ENCODE results near the gene BCL6. TPM values are rescaled to one million over a fixed set of nuclear protein-coding genes. Genes with fewer than 3 reads are reported as not detected.

BCL6 gene
- total RNA-seq, 2 donors from 2014 or later = 67.8 to 158 TPM

DNA sequence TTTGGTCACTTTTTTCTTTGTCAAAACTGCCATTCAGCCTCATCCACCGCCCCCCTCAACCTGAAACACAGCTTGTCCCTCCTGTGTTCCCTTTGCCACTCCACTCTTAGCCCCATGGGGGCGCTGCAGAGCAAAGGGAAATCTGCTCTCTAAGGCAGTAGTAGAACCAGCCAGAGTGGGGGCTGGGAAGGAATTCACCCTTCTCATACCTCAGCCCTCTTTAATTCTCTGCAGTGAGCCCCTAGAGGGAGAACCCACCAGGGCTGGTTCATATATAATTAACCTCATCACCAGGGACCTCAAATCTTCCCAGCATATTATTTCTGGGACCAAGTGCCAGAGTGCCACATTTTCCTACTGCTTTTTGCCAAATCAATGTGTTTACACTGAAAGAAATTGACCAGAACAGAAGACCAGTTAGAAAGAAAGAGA, 2.8 kb upstream of the BCL6 start:
- Mint-ChIP-seq H3K27me3 (no peaks in the 10 kb centered on the region), H3K4me3 (peak overlapping the region; percentile 99), H3K9me3 (no peaks in the 10 kb centered on the region), H3K36me3 (peaks cover 8% of the 10 kb centered on the region), H3K4me1 (ENCODE audit: low read depth in 2 of 2) (peaks cover 43 to 63% of the 10 kb centered on the region in 2 donors), H3K27ac (peak overlapping the region; percentile 99 to 100)
- ATAC-seq (peak; percentile 59 to 60), DNase-seq (ENCODE audit: low spot score) (peak; percentile 89)

DNA sequence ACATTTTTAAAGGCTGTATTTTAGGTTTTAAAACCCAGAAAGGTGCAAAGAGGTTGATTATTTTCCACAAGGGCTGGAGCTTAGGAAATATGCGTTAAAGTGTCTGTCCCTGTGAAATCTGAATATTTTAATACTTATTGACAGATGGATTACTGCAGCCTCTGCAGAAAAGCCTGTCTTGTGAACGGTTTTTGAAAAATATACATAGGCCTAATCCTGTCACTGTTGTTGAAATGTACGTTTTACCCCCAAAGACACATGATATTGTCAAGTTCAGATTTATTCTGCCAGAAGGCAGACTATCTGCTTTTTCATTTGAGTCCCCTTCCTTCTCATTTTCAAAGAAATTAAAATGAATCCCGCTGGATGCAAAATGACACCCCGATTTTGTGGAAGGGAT, 2.2 kb upstream of the BCL6 start:
- Mint-ChIP-seq H3K27ac (peak overlapping the region; percentile 99 to 100), H3K36me3 (peaks cover 8% of the 10 kb centered on the region), H3K27me3 (no peaks in the 10 kb centered on the region), H3K4me1 (ENCODE audit: low read depth in 2 of 2) (peaks cover 43 to 68% of the 10 kb centered on the region in 2 donors), H3K4me3 (peak overlapping the region; percentile 99), H3K9me3 (no peaks in the 10 kb centered on the region)
- DNase-seq (ENCODE audit: low spot score) (no peak), ATAC-seq (no peak)

- ATAC-seq (no peak), DNase-seq (ENCODE audit: low spot score) (no peak)
- Mint-ChIP-seq H3K36me3 (peaks cover 8% of the 10 kb centered on the region), H3K4me1 (ENCODE audit: low read depth in 2 of 2) (peaks cover 50 to 73% of the 10 kb centered on the region in 2 donors), H3K9me3 (no peaks in the 10 kb centered on the region), H3K27ac (peak overlapping the region; percentile 99 to 100), H3K27me3 (no peaks in the 10 kb centered on the region), H3K4me3 (peak overlapping the region; percentile 99)
Measured at GRCh38 chr3:187746442-187747281, 1.4 kb upstream of the BCL6 start.

DNA sequence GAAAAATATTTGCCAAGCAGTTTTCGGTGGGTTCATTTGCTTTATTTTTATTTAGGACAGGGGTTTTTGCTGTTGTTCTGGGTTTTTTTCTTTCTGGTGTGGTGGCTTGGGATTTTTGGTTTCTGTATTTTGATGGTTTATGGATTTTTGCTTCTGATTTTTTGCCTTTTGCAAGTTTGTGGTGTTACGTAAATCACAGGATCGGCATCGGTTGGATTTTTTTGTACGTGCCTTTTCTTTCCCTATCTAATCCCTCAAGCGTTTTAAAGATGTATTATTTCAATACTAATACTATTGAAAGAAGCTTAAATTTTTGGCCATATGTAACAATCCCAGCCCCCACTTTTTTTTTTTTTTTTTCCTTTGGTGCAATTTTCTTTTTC, 782 bp upstream of the BCL6 start:
- no peaks in the 10 kb centered on the region for H3K27me3 Mint-ChIP-seq
- peaks cover 8% of the 10 kb centered on the region for H3K36me3 Mint-ChIP-seq
- no peak for DNase-seq (ENCODE audit: low spot score)
- H3K4me1 Mint-ChIP-seq (ENCODE audit: low read depth in 2 of 2) = peaks cover 54 to 76% of the 10 kb centered on the region in 2 donors
- H3K27ac Mint-ChIP-seq = peak overlapping the region; percentile 99 to 100
- no peak for ATAC-seq
- H3K9me3 Mint-ChIP-seq = no peaks in the 10 kb centered on the region
- peak overlapping the region; percentile 99 for H3K4me3 Mint-ChIP-seq

- ATAC-seq (peak in 1 of 2 donors; percentile 21), DNase-seq (ENCODE audit: low spot score) (peak; percentile 72)
- Mint-ChIP-seq H3K4me3 (peak overlapping the region; percentile 99), H3K36me3 (peaks cover 8% of the 10 kb centered on the region), H3K27ac (peak overlapping the region; percentile 99 to 100), H3K4me1 (ENCODE audit: low read depth in 2 of 2) (peaks cover 53 to 80% of the 10 kb centered on the region in 2 donors), H3K27me3 (no peaks in the 10 kb centered on the region), H3K9me3 (no peaks in the 10 kb centered on the region)
Measured at GRCh38 chr3:187744169-187745151, 808 bp downstream of the BCL6 start.

GRCh38 chr3:187743195-187744141, 1.8 kb downstream of the BCL6 start:
- H3K27ac Mint-ChIP-seq = peak overlapping the region; percentile 99 to 100
- peaks cover 60 to 80% of the 10 kb centered on the region in 2 donors for H3K4me1 Mint-ChIP-seq (ENCODE audit: low read depth in 2 of 2)
- H3K36me3 Mint-ChIP-seq = peaks cover 8% of the 10 kb centered on the region
- peak overlapping the region; percentile 99 for H3K4me3 Mint-ChIP-seq
- no peaks in the 10 kb centered on the region for H3K27me3 Mint-ChIP-seq
- peak; percentile 7 to 20 for ATAC-seq
- peak; percentile 91 for DNase-seq (ENCODE audit: low spot score)
- no peaks in the 10 kb centered on the region for H3K9me3 Mint-ChIP-seq

DNA sequence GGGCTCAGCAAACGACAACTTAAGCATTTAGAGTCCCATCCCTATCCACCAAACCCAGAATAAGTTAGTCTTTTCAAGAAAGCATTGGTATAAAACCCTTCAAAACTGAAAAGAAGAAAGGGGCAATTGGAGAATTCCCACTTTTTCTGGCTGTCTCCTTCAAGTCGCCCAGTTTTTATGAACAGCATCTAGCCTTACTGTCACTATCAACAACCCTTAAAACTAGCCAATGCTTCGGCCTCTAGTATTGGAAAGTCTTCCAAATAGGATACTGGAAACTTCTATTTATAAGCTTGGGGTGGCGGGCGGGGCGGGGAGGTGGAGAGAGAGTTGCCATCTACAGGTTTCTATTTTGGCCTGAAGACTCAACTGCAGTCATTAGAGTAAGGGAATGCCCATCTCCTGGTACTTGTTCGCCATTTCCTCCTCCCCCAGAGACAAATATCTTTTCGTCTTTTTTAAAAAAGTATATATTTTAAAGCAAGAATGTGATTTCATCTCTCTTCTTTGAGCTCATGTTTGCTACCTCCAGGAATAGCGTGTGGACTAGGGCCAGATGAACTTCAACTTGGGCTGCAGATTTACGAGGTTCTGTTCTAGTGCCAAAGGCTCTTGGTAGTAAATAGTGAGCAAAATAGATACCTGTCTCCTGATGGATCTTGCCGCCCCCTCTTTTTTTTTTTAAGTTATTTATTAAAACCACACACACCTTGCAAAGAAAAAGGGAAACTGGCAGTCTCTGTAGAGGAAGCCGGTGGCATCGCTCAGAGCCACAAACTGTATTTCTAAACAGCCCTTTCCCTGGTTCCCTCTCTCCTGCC, 2.7 kb downstream of the BCL6 start:
- H3K36me3 Mint-ChIP-seq = peaks cover 8% of the 10 kb centered on the region
- ATAC-seq (no peak), DNase-seq (ENCODE audit: low spot score) (no peak)
- H3K4me1 Mint-ChIP-seq (ENCODE audit: low read depth in 2 of 2) = peaks cover 54 to 72% of the 10 kb centered on the region in 2 donors
- H3K27me3 Mint-ChIP-seq = no peaks in the 10 kb centered on the region
- H3K27ac Mint-ChIP-seq = peak overlapping the region; percentile 99 to 100
- no peaks in the 10 kb centered on the region for H3K9me3 Mint-ChIP-seq
- H3K4me3 Mint-ChIP-seq = peak overlapping the region; percentile 99

- H3K36me3 Mint-ChIP-seq = peaks cover 8% of the 10 kb centered on the region
- peak; percentile 39 to 59 for ATAC-seq
- no peaks in the 10 kb centered on the region for H3K9me3 Mint-ChIP-seq
- peak; percentile 87 for DNase-seq (ENCODE audit: low spot score)
- peak overlapping the region; percentile 99 to 100 for H3K27ac Mint-ChIP-seq
- H3K4me3 Mint-ChIP-seq = peak overlapping the region; percentile 99
- no peaks in the 10 kb centered on the region for H3K27me3 Mint-ChIP-seq
- H3K4me1 Mint-ChIP-seq (ENCODE audit: low read depth in 2 of 2) = peaks cover 53 to 72% of the 10 kb centered on the region in 2 donors
Measured at GRCh38 chr3:187741403-187742350, 3.6 kb downstream of the BCL6 start.

GRCh38 chr3:187740421-187741399, 4.6 kb downstream of the BCL6 start:
- Mint-ChIP-seq H3K4me1 (ENCODE audit: low read depth in 2 of 2) (peaks cover 60 to 73% of the 10 kb centered on the region in 2 donors), H3K27ac (peak overlapping the region; percentile 99 to 100), H3K36me3 (peaks cover 13% of the 10 kb centered on the region), H3K4me3 (peak overlapping the region; percentile 99), H3K9me3 (no peaks in the 10 kb centered on the region), H3K27me3 (no peaks in the 10 kb centered on the region)
- DNase-seq (ENCODE audit: low spot score) (peak; percentile 85), ATAC-seq (peak in 1 of 2 donors; percentile 10)

- DNase-seq (ENCODE audit: low spot score) (peak; percentile 88), ATAC-seq (peak; percentile 12 to 41)
- Mint-ChIP-seq H3K27ac (peak overlapping the region; percentile 99 to 100), H3K27me3 (no peaks in the 10 kb centered on the region), H3K4me1 (ENCODE audit: low read depth in 2 of 2) (peaks cover 59 to 69% of the 10 kb centered on the region in 2 donors), H3K4me3 (peak overlapping the region; percentile 99), H3K9me3 (no peaks in the 10 kb centered on the region), H3K36me3 (peaks cover 16% of the 10 kb centered on the region)
Measured at GRCh38 chr3:187739561-187740332, 5.5 kb downstream of the BCL6 start.

All from natural killer cell treated with Interleukin-12 subunit alpha and Interleukin-12 subunit beta and Interleukin-15 and Interleukin-18, amount 100 ng/mL, for 72 hours (primary cell).